HEK293 (cell line): ENCODE measurements around the gene FANCL.

ENCODE experiments used
- CTCF ChIA-PET: fragments of 350-600 bp; formaldehyde crosslinking; extraction: SDS; loops from one replicate; lab custom pipeline; 2021; ENCODE audit warnings: antibody characterized with exemption; lab: Yijun Ruan, JAX
- POLR2A ChIA-PET: fragments of 300-600 bp; formaldehyde crosslinking; extraction: SDS; loops from one replicate; lab custom pipeline; 2020; ENCODE audit warnings: antibody characterized with exemption, inconsistent platforms; lab: Yijun Ruan, JAX
- H3K27ac ChIP-seq: fragments of 200-500 bp; sonication (Bioruptor generic); 2 replicates; pipeline ENCODE4 v1.5.1; 2014; ENCODE audit warnings: low read depth, low read length, control low read depth, inconsistent platforms; ENCODE audit errors: extremely low read depth
- H3K36me3 ChIP-seq, 2 experiments: fragments of 200-500 bp in 1 of 2; sonication (Bioruptor generic) in 1 of 2; 1 replicate in 1 of 2; 2 replicates in 1 of 2; pipeline ENCODE4 v1.5.1; 2014 to 2017; ENCODE audit warnings: inconsistent platforms in 2 of 2, low read length in 2 of 2; ENCODE audit not compliant: control insufficient read depth in 2 of 2, insufficient read depth in 1 of 2
- H3K4me1 ChIP-seq: fragments of 200-500 bp; sonication (Bioruptor generic); 2 replicates; pipeline ENCODE4 v1.5.1; 2014; ENCODE audit warnings: mild to moderate bottlenecking, low read length, inconsistent platforms; ENCODE audit not compliant: control insufficient read depth, insufficient read depth
- H3K4me3 ChIP-seq: 2 replicates; pipeline ENCODE4 v1.5.1; 2011; ENCODE audit warnings: low read depth, mild to moderate bottlenecking, control low read depth, low read length, moderate library complexity
- H3K9me3 ChIP-seq: fragments of 200-500 bp; sonication (Bioruptor generic); 2 replicates; pipeline ENCODE4 v1.5.1; 2014; ENCODE audit warnings: low read depth, low read length, inconsistent platforms; ENCODE audit not compliant: control insufficient read depth, insufficient read depth
- BCL11A ChIP-seq: fragments of 450-650 bp; formaldehyde crosslinking; IDR thresholded peaks from 2 replicates; pipeline ENCODE4 v1.5.1; 2016; ENCODE audit warnings: low read depth, missing biosample characterization, missing genetic modification characterization
- GLI4 ChIP-seq: fragments of 450-650 bp; formaldehyde crosslinking; IDR thresholded peaks from 2 replicates; pipeline ENCODE4 v1.5.1; 2016; ENCODE audit warnings: missing biosample characterization, missing genetic modification characterization
- GLIS1 ChIP-seq: fragments of 450-650 bp; formaldehyde crosslinking; IDR thresholded peaks from 2 replicates; pipeline ENCODE4 v1.5.1; 2016; ENCODE audit warnings: missing biosample characterization, missing genetic modification characterization
- HOXC10 ChIP-seq: sonication (generic); formaldehyde crosslinking; IDR thresholded peaks from 2 replicates; pipeline ENCODE4 v1.8.1; 2023; ENCODE audit warnings: mild to moderate bottlenecking, missing genetic modification reagents
- KLF9 ChIP-seq: fragments of 450-650 bp; formaldehyde crosslinking; IDR thresholded peaks from 2 replicates; pipeline ENCODE4 v1.5.1; 2016; ENCODE audit warnings: missing biosample characterization, missing genetic modification characterization, low read depth
- MZF1 ChIP-seq: fragments of 450-650 bp; formaldehyde crosslinking; IDR thresholded peaks from 2 replicates; pipeline ENCODE4 v1.5.1; 2017; ENCODE audit warnings: missing biosample characterization, missing genetic modification characterization, borderline replicate concordance
- PRDM1 ChIP-seq: fragments of 450-650 bp; formaldehyde crosslinking; IDR thresholded peaks from 2 replicates; pipeline ENCODE4; 2016; ENCODE audit warnings: missing biosample characterization, missing genetic modification characterization
- REPIN1 ChIP-seq: fragments of 450-650 bp; formaldehyde crosslinking; IDR thresholded peaks from 2 replicates; pipeline ENCODE4 v1.5.1; 2017; ENCODE audit warnings: missing biosample characterization, missing genetic modification characterization, low read depth
- SCRT2 ChIP-seq: fragments of 450-650 bp; formaldehyde crosslinking; IDR thresholded peaks from 2 replicates; pipeline ENCODE4 v1.5.1; 2016; ENCODE audit warnings: missing biosample characterization, missing genetic modification characterization
- WT1 ChIP-seq: fragments of 450-650 bp; formaldehyde crosslinking; IDR thresholded peaks from 2 replicates; pipeline ENCODE4 v1.5.1; 2016; ENCODE audit warnings: missing biosample characterization, missing genetic modification characterization
- ZBTB17 ChIP-seq: fragments of 450-650 bp; formaldehyde crosslinking; IDR thresholded peaks from 2 replicates; pipeline ENCODE4 v1.5.1; 2016; ENCODE audit warnings: missing biosample characterization, missing genetic modification characterization
- ZBTB48 ChIP-seq: fragments of 450-650 bp; formaldehyde crosslinking; IDR thresholded peaks from 2 replicates; pipeline ENCODE4 v1.5.1; 2016; ENCODE audit warnings: missing biosample characterization, missing genetic modification characterization
- ZEB2 ChIP-seq: fragments of 450-650 bp; formaldehyde crosslinking; IDR thresholded peaks from 2 replicates; pipeline ENCODE4 v1.5.1; 2016; ENCODE audit warnings: missing biosample characterization, missing genetic modification characterization
- ZNF157 ChIP-seq: fragments of 450-650 bp; formaldehyde crosslinking; IDR thresholded peaks from 2 replicates; pipeline ENCODE4 v1.5.1; 2016; ENCODE audit warnings: missing biosample characterization, missing genetic modification characterization
- ZNF248 ChIP-seq: fragments of 450-650 bp; formaldehyde crosslinking; IDR thresholded peaks from 2 replicates; pipeline ENCODE4 v1.5.1; 2017; ENCODE audit warnings: missing biosample characterization, missing genetic modification characterization
- ZNF302 ChIP-seq: fragments of 450-650 bp; formaldehyde crosslinking; IDR thresholded peaks from 2 replicates; pipeline ENCODE4 v1.5.1; 2016; ENCODE audit warnings: missing biosample characterization, missing genetic modification characterization, low read depth
- ZNF335 ChIP-seq: fragments of 450-650 bp; formaldehyde crosslinking; conservative IDR thresholded peaks from 2 replicates; pipeline ENCODE4 v1.5.1; 2016; ENCODE audit warnings: missing biosample characterization, missing genetic modification characterization
- ZNF350 ChIP-seq: fragments of 450-650 bp; formaldehyde crosslinking; IDR thresholded peaks from 2 replicates; pipeline ENCODE4 v1.5.0; 2017; ENCODE audit warnings: missing biosample characterization, mild to moderate bottlenecking, missing genetic modification characterization
- ZNF416 ChIP-seq: fragments of 450-650 bp; formaldehyde crosslinking; IDR thresholded peaks from 2 replicates; pipeline ENCODE4 v1.5.1; 2016; ENCODE audit warnings: missing biosample characterization, missing genetic modification characterization
- ZNF433 ChIP-seq: fragments of 450-650 bp; formaldehyde crosslinking; IDR thresholded peaks from 2 replicates; pipeline ENCODE4 v1.5.1; 2016; ENCODE audit warnings: missing biosample characterization, missing genetic modification characterization, low read depth
- ZNF600 ChIP-seq: fragments of 450-650 bp; formaldehyde crosslinking; IDR thresholded peaks from 2 replicates; pipeline ENCODE4 v1.5.1; 2016; ENCODE audit warnings: missing biosample characterization, missing genetic modification characterization
- ZNF654 ChIP-seq: fragments of 450-650 bp; formaldehyde crosslinking; IDR thresholded peaks from 2 replicates; pipeline ENCODE4 v1.5.1; 2016; ENCODE audit warnings: low read depth, missing biosample characterization, missing genetic modification characterization
- ZNF792 ChIP-seq: fragments of 450-650 bp; formaldehyde crosslinking; IDR thresholded peaks from 2 replicates; pipeline ENCODE4 v1.5.1; 2016; ENCODE audit warnings: missing biosample characterization, missing genetic modification characterization
- ZNF830 ChIP-seq: fragments of 450-650 bp; IDR thresholded peaks from 2 replicates; pipeline ENCODE4 v1.5.0; 2018; ENCODE audit warnings: missing biosample characterization, missing genetic modification characterization, low read depth, mild to moderate bottlenecking, moderate library complexity
- ZNF837 ChIP-seq: fragments of 450-650 bp; formaldehyde crosslinking; IDR thresholded peaks from 2 replicates; pipeline ENCODE4 v1.5.1; 2016; ENCODE audit warnings: missing biosample characterization, missing genetic modification characterization
- ZXDB ChIP-seq: fragments of 450-650 bp; formaldehyde crosslinking; IDR thresholded peaks from 2 replicates; pipeline ENCODE4 v1.5.1; 2016; ENCODE audit warnings: missing biosample characterization, missing genetic modification characterization
- TF ChIP-seq, protein P1 (sequence below): fragments of 450-650 bp; formaldehyde crosslinking; IDR thresholded peaks from 2 replicates; pipeline ENCODE4 v1.5.1; 2016; ENCODE audit warnings: missing biosample characterization, missing genetic modification characterization

FANCL gene

DNA sequence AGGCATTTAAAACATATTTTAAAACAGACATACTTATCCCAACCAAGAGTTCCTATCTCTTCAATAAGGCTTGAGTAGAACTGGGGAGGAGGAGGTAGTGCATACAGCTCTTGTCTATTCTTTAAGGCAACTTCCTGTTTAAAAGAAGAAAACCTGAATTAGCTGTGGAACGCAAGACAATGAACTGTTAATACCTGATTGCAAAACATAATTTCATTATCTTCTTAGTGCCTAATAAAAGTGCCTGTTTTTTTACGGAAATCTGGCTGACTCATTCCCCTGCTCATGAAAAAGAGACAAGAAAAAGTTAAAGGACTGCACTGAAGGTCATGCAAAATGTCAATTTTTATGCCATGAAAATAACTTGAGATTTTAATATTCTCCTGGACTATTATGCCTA is 19.2 kb downstream of the FANCL start:
- CTCF ChIA-PET = interaction anchor here (0.7 kb wide), 1 partner anchor 144 kb away, joined by 3 read pairs; no protein-coding TSS in a partner anchor
- Histone ChIP-seq H3K27ac (no peak overlapping the region), H3K36me3 (peaks cover 7 to 43% of the 10 kb centered on the region in 2 experiments), H3K4me1 (no peaks in the 10 kb centered on the region), H3K4me3 (no peak overlapping the region), H3K9me3 (no peaks in the 10 kb centered on the region)
- TF ChIP-seq ZNF792 (no peak), SCRT2 (tag by site-specific recombination) (no peak), ZBTB17 (tag by site-specific recombination) (no peak), HOXC10 (no peak), BCL11A (tag by site-specific recombination) (no peak), ZXDB (tag by site-specific recombination) (no peak), ZNF157 (tag by site-specific recombination) (no peak), GLIS1 (tag by site-specific recombination) (no peak), PRDM1 (tag by site-specific recombination) (no peak), GLI4 (tag by site-specific recombination) (no peak), ZNF248 (no peak), ZNF837 (tag by site-specific recombination) (no peak), MZF1 (no peak), ZEB2 (tag by site-specific recombination) (no peak), ZNF600 (tag by site-specific recombination) (no peak), ZNF335 (no peak), ZNF654 (tag by site-specific recombination) (no peak)
- TF ChIP-seq, protein P1, sequence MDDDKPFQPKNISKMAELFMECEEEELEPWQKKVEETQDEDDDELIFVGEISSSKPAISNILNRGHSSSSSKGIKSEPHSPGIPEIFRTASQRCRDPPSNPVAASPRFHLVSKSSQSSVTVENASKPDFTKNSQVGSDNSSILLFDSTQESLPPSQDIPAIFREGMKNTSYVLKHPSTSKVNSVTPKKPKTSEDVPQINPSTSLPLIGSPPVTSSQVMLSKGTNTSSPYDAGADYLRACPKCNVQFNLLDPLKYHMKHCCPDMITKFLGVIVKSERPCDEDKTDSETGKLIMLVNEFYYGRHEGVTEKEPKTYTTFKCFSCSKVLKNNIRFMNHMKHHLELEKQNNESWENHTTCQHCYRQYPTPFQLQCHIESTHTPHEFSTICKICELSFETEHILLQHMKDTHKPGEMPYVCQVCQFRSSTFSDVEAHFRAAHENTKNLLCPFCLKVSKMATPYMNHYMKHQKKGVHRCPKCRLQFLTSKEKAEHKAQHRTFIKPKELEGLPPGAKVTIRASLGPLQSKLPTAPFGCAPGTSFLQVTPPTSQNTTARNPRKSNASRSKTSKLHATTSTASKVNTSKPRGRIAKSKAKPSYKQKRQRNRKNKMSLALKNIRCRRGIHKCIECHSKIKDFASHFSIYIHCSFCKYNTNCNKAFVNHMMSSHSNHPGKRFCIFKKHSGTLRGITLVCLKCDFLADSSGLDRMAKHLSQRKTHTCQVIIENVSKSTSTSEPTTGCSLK (tag by site-specific recombination) = no peak
- POLR2A ChIA-PET = no interaction called here

DNA sequence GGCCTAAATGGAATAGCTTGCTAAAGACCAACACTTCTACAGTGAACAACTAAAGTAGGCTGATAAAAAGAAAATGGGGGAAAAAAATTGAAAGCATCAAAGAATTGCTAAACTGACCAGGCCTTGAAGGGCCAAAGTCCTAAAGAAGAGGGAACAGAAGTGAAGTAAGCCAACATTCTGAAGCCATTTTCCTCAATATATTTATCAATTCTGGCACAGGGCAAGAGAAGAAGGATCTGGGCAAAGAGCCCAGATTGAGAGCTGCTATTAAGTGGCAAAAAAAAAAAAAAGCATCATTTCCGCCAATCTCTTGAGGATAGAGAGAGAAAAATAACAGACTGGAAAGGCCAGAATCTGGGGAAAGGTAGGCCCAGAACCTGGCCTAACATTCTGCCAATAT is 25.7 kb downstream of the FANCL start:
- CTCF ChIA-PET = no interaction called here
- Histone ChIP-seq H3K27ac (no peak overlapping the region), H3K36me3 (peaks cover 23 to 77% of the 10 kb centered on the region in 2 experiments), H3K4me1 (no peaks in the 10 kb centered on the region), H3K9me3 (no peaks in the 10 kb centered on the region), H3K4me3 (no peak overlapping the region)
- POLR2A ChIA-PET = no interaction called here
- TF ChIP-seq ZNF830 (tag by site-specific recombination) (no peak), ZNF433 (tag by site-specific recombination) (no peak), ZNF302 (tag by site-specific recombination) (no peak), KLF9 (tag by site-specific recombination) (no peak), REPIN1 (no peak), ZBTB48 (tag by site-specific recombination) (no peak), ZNF416 (tag by site-specific recombination) (no peak), WT1 (tag by site-specific recombination) (no peak), ZNF350 (tag by site-specific recombination) (no peak)
